GM12878 (cell line): ENCODE results near the gene PFKFB2. TPM values are rescaled to one million over a fixed set of nuclear protein-coding genes. Genes with fewer than 3 reads are reported as not detected.

Experiments used
- ATAC-seq: fragments of 200-7000 bp; cut with Tn5 transposase; 3 replicates; pipeline ENCODE4 v1.9.1; 2020; ENCODE audit warnings: mild to moderate bottlenecking, moderate library complexity
- BruUV-seq: library from RNA; stranded (reverse); fragments of 400-500 nt; replicated peaks from 2 replicates; lab custom pipeline; 2021; lab: Mats Ljungman, UMichigan
- CTCF ChIA-PET: fragments of 300-600 bp; sonication (Branson Sonifier 250); formaldehyde crosslinking; extraction: SDS; loops from one replicate; lab custom pipeline; 2021; ENCODE audit warnings: inconsistent platforms; lab: Yijun Ruan, JAX
- POLR2A ChIA-PET: fragments of 350-600 bp; formaldehyde crosslinking; extraction: SDS; loops from one replicate; lab custom pipeline; 2021; ENCODE audit warnings: inconsistent platforms; lab: Charles Lee
- RAD21 ChIA-PET: fragments of 300-600 bp; sonication (Branson Sonifier 250); formaldehyde crosslinking; loops from one replicate; lab custom pipeline; 2023; ENCODE audit warnings: antibody characterized with exemption; ENCODE audit not compliant: unreplicated experiment; lab: Charles Lee
- SMC1A ChIA-PET: fragments of 300-600 bp; sonication (Branson Sonifier 250); formaldehyde crosslinking; loops from one replicate; lab custom pipeline; 2023; ENCODE audit not compliant: unreplicated experiment, uncharacterized antibody; lab: Charles Lee
- DNase-seq: peaks from one replicate; pipeline ENCODE4 v3.0.0-alpha.2; 2011; ENCODE audit warnings: low read depth, low spot score
- FAIRE-seq: peaks from 3 replicates; lab custom pipeline; 2011; peaks lifted over from hg19 to GRCh38; lab: Jason Lieb, UNC
- H2AFZ ChIP-seq: 2 replicates; pipeline ENCODE4 v1.6.0; 2011; ENCODE audit warnings: low read depth, low read length, control low read depth; ENCODE audit not compliant: control insufficient read depth
- H3K27ac ChIP-seq: 2 replicates; pipeline ENCODE4 v1.5.1; 2011; ENCODE audit warnings: control low read depth; ENCODE audit not compliant: control insufficient read depth, insufficient read depth
- H3K27me3 ChIP-seq, 2 experiments: replicated peaks in 1 of 2; 2 replicates each; pipeline versions ENCODE4 v1.6.0 to v1.6.1; 2011; ENCODE audit warnings: low read length in 1 of 2; ENCODE audit not compliant: control insufficient read depth in 2 of 2, insufficient read depth in 2 of 2
- H3K36me3 ChIP-seq, 2 experiments: 2 replicates each; pipeline ENCODE4 v1.5.1; 2011; ENCODE audit warnings: low read length in 1 of 2; ENCODE audit not compliant: control insufficient read depth in 2 of 2, insufficient read depth in 2 of 2
- H3K4me1 ChIP-seq: 2 replicates; pipeline ENCODE4 v1.6.1; 2011; ENCODE audit warnings: mild to moderate bottlenecking, low read length, moderate library complexity, mixed read lengths; ENCODE audit not compliant: control insufficient read depth, insufficient read depth
- H3K4me2 ChIP-seq: 2 replicates; pipeline ENCODE4 v1.6.0; 2011; ENCODE audit warnings: control low read depth; ENCODE audit not compliant: control insufficient read depth, insufficient read depth
- H3K4me3 ChIP-seq: fragments of 200-600 bp; sonication (generic); 2 replicates; pipeline ENCODE4 v1.5.1; 2016
- H3K79me2 ChIP-seq: 2 replicates; pipeline ENCODE4 v1.6.0; 2011; ENCODE audit warnings: low read length; ENCODE audit not compliant: control insufficient read depth, insufficient read depth
- H3K9ac ChIP-seq: 2 replicates; pipeline ENCODE4 v1.8.0; 2011; ENCODE audit warnings: low read length, control low read depth, mixed read lengths; ENCODE audit not compliant: control insufficient read depth, insufficient read depth
- H3K9me3 ChIP-seq: replicated peaks from 3 replicates; pipeline ENCODE4 v1.5.1; 2011; ENCODE audit warnings: mild to moderate bottlenecking, low read length; ENCODE audit not compliant: control insufficient read depth, insufficient read depth
- H4K20me1 ChIP-seq: 2 replicates; pipeline ENCODE4 v1.6.0; 2011; ENCODE audit not compliant: control insufficient read depth, insufficient read depth
- EZH2 ChIP-seq: IDR thresholded peaks from 2 replicates; pipeline ENCODE4 v1.6.1; 2012; ENCODE audit warnings: low read depth, mild to moderate bottlenecking, control low read depth, inconsistent platforms, low read length, borderline replicate concordance; ENCODE audit not compliant: control insufficient read depth
- KLF5 ChIP-seq: fragments of 450-650 bp; IDR thresholded peaks from 2 replicates; pipeline ENCODE4 v1.6.1; 2014; ENCODE audit warnings: mild to moderate bottlenecking; ENCODE audit not compliant: partially characterized antibody
- SMAD1 ChIP-seq: fragments of 450-650 bp; IDR thresholded peaks from 2 replicates; pipeline ENCODE4 v1.6.1; 2018; ENCODE audit warnings: mild to moderate bottlenecking, low read depth; ENCODE audit not compliant: partially characterized antibody
- YBX1 ChIP-seq: fragments of 450-650 bp; IDR thresholded peaks from 2 replicates; pipeline ENCODE4 v1.6.1; 2016; ENCODE audit warnings: antibody characterized with exemption
- WGBS: methylation state at CpG from one replicate; pipeline ENCODE4 v1.1.6; 2016; ENCODE audit warnings: low lambda C conversion rate; ENCODE audit not compliant: insufficient replicate concordance, insufficient coverage; ENCODE audit errors: missing lambda C conversion rate; 5-methylcytosine and 5-hydroxymethylcytosine counted together
- in situ Hi-C: fragments of 300-500 bp; cut with MboI; formaldehyde crosslinking; loops from 9 replicates; pipeline ENCODE4 v1.14.3; 2018; ENCODE audit warnings: mixed read lengths
- intact Hi-C: fragments of 100-400 bp; cut with micrococcal nuclease; formaldehyde crosslinking; loops from one replicate; pipeline ENCODE4 v1.14.2; 2022; ENCODE audit not compliant: unreplicated experiment
- polyA plus RNA-seq, 11 experiments: library from polyadenylated mRNA; depleted of rRNA in 4 of 11; unstranded in 6 of 11; stranded (reverse) in 5 of 11; fragments of >200 nt; fragmentation: Nextera tagmentation in 4 of 11; fragmentation: Illumina TruSeq in 1 of 11; extraction: Ambion mirVana in 4 of 11; extraction: Trizol in 1 of 11; gene quantifications; 1 replicate in 1 of 11; 2 replicates in 10 of 11; pipeline versions ENCODE4 v1.2.1 to v1.2.3, GENCODE V29; 2011 to 2016; ENCODE audit warnings: inconsistent platforms in 2 of 11, missing spikeins in 2 of 11, low read depth in 1 of 11
- total RNA-seq, 4 experiments: library from RNA; depleted of rRNA in 3 of 4; stranded (reverse); fragments of >200 nt in 3 of 4; fragmentation: Illumina TruSeq in 1 of 4; extraction: Trizol in 1 of 4; gene quantifications; 2 replicates each; pipeline versions ENCODE4 v1.2.1 to v1.2.3, GENCODE V29; 2013 to 2021
- TF ChIP-seq, protein P1 (sequence below): fragments of 450-650 bp; IDR thresholded peaks from 2 replicates; pipeline ENCODE4 v1.6.1; 2017; ENCODE audit warnings: low read depth, mild to moderate bottlenecking, moderate library complexity
- TF ChIP-seq, protein P2 (sequence below): fragments of 450-650 bp; IDR thresholded peaks from 2 replicates; pipeline ENCODE4 v1.6.1; 2017; ENCODE audit warnings: mild to moderate bottlenecking, moderate library complexity

The PFKFB2 gene
- total and polyA plus RNA-seq, 10 of the 15 experiments (the other 5 are each of a cell fraction or from before 2014, with no cell fraction given): 0.40 to 1.3 (median 1.0) TPM

DNA sequence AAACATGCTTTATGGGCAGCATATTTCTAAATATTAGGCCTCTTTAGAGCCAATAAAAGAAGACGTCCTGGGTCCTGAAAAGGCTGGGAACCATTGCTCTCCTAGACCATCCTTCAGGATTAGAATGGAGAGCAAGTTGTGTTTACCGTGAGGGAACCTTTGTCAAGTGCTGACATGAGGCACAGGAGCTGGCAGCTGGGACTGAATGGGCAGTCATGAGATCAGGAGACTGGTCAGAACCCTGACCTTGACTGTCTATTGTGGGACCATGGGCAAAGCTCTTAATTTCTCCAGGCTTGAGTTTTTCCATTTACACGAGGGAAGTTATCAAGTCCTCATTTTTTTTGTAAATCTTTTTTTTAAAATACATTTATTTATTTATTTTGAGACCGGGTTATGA is 5.2 kb downstream of the PFKFB2 start:
- WGBS: 46% methylated on average over 4 of the region's 4 CpGs
- H3K27ac ChIP-seq: no peak overlapping the region
- no peaks in the 10 kb centered on the region for H3K79me2 ChIP-seq
- FAIRE-seq (no peak), ATAC-seq (no peak), DNase-seq (no peak)
- H3K4me2 ChIP-seq: no peak overlapping the region
- H3K9me3 ChIP-seq: no peaks in the 10 kb centered on the region
- intact Hi-C loops: no loop called here
- BruUV-seq: no TSS peak
- H3K36me3 ChIP-seq: no peaks in the 10 kb centered on the region
- no peaks in the 10 kb centered on the region for H3K27me3 ChIP-seq
- no peaks in the 10 kb centered on the region for H4K20me1 ChIP-seq
- H3K4me1 ChIP-seq: peaks cover 9% of the 10 kb centered on the region
- ChIA-PET POLR2A (no interaction called here), SMC1A (interaction anchor here (1.2 kb wide), 1 partner anchor 347 kb away, joined by 3 read pairs; no protein-coding TSS in a partner anchor), RAD21 (no interaction called here), CTCF (interaction anchor here (0.7 to 1.0 kb wide), 3 partner anchors 10 to 24 kb away, joined by 3 to 4 read pairs (median 3); no protein-coding TSS in a partner anchor)
- no peak overlapping the region for H3K9ac ChIP-seq
- no peak overlapping the region for H3K4me3 ChIP-seq
- in situ Hi-C loops: no loop called here
- no peak overlapping the region for H2AFZ ChIP-seq
- TF ChIP-seq SMAD1 (no peak), KLF5 (no peak), EZH2 (no peak), YBX1 (no peak)
- TF ChIP-seq, protein P1, sequence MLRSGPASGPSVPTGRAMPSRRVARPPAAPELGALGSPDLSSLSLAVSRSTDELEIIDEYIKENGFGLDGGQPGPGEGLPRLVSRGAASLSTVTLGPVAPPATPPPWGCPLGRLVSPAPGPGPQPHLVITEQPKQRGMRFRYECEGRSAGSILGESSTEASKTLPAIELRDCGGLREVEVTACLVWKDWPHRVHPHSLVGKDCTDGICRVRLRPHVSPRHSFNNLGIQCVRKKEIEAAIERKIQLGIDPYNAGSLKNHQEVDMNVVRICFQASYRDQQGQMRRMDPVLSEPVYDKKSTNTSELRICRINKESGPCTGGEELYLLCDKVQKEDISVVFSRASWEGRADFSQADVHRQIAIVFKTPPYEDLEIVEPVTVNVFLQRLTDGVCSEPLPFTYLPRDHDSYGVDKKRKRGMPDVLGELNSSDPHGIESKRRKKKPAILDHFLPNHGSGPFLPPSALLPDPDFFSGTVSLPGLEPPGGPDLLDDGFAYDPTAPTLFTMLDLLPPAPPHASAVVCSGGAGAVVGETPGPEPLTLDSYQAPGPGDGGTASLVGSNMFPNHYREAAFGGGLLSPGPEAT: no peak
- TF ChIP-seq, protein P2, sequence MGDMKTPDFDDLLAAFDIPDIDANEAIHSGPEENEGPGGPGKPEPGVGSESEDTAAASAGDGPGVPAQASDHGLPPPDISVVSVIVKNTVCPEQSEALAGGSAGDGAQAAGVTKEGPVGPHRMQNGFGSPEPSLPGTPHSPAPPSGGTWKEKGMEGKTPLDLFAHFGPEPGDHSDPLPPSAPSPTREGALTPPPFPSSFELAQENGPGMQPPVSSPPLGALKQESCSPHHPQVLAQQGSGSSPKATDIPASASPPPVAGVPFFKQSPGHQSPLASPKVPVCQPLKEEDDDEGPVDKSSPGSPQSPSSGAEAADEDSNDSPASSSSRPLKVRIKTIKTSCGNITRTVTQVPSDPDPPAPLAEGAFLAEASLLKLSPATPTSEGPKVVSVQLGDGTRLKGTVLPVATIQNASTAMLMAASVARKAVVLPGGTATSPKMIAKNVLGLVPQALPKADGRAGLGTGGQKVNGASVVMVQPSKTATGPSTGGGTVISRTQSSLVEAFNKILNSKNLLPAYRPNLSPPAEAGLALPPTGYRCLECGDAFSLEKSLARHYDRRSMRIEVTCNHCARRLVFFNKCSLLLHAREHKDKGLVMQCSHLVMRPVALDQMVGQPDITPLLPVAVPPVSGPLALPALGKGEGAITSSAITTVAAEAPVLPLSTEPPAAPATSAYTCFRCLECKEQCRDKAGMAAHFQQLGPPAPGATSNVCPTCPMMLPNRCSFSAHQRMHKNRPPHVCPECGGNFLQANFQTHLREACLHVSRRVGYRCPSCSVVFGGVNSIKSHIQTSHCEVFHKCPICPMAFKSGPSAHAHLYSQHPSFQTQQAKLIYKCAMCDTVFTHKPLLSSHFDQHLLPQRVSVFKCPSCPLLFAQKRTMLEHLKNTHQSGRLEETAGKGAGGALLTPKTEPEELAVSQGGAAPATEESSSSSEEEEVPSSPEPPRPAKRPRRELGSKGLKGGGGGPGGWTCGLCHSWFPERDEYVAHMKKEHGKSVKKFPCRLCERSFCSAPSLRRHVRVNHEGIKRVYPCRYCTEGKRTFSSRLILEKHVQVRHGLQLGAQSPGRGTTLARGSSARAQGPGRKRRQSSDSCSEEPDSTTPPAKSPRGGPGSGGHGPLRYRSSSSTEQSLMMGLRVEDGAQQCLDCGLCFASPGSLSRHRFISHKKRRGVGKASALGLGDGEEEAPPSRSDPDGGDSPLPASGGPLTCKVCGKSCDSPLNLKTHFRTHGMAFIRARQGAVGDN: no peak
